H1 (cell line): ENCODE results near the gene RAN. TPM values are rescaled to one million over a fixed set of nuclear protein-coding genes. Genes with fewer than 3 reads are reported as not detected.

ENCODE experiments used
- CTCF ChIA-PET: fragments of 300-600 bp; sonication (Branson Sonifier 250); formaldehyde crosslinking; loops from one replicate; lab custom pipeline; 2021; ENCODE audit not compliant: partially characterized antibody; lab: Charles Lee
- POLR2A ChIA-PET: fragments of 300-600 bp; sonication (Branson Sonifier 250); formaldehyde crosslinking; loops from one replicate; lab custom pipeline; 2021; ENCODE audit warnings: inconsistent platforms; ENCODE audit not compliant: partially characterized antibody; lab: Charles Lee
- DNase-seq, 2 experiments: peaks; one replicate each; pipeline versions ENCODE4 v3.0.0 to v3.0.0-alpha.2; 2010 to 2022; ENCODE audit warnings: low spot score in 2 of 2, low read depth in 1 of 2, mixed read lengths in 1 of 2
- FAIRE-seq: peaks from 2 replicates; lab custom pipeline; 2011; peaks lifted over from hg19 to GRCh38; lab: Jason Lieb, UNC
- H2AFZ ChIP-seq: 2 replicates; pipeline ENCODE4 v1.8.1; 2012; ENCODE audit warnings: low read length, inconsistent platforms
- H2AK5ac ChIP-seq: 2 replicates; pipeline ENCODE4 v1.6.1; 2013; ENCODE audit warnings: low read depth, low read length
- H2BK120ac ChIP-seq: replicated peaks from 2 replicates; pipeline ENCODE3; 2013; ENCODE audit warnings: low read depth, low read length, inconsistent platforms
- H2BK12ac ChIP-seq: 2 replicates; pipeline ENCODE4 v1.6.1; 2013; ENCODE audit warnings: low read depth, low read length
- H2BK15ac ChIP-seq: 2 replicates; pipeline ENCODE4 v1.6.1; 2013; ENCODE audit warnings: low read length
- H2BK20ac ChIP-seq: 2 replicates; pipeline ENCODE4 v1.6.1; 2013; ENCODE audit warnings: low read length
- H2BK5ac ChIP-seq: 2 replicates; pipeline ENCODE4 v1.6.1; 2013; ENCODE audit warnings: low read depth, low read length
- H3K14ac ChIP-seq: 2 replicates; pipeline ENCODE4 v1.6.1; 2013; ENCODE audit warnings: inconsistent platforms; ENCODE audit not compliant: insufficient read length
- H3K18ac ChIP-seq: 2 replicates; pipeline ENCODE4 v1.6.1; 2013; ENCODE audit warnings: low read length; ENCODE audit errors: extremely low read depth
- H3K23ac ChIP-seq: 2 replicates; pipeline ENCODE4 v1.6.1; 2013; ENCODE audit warnings: inconsistent platforms; ENCODE audit not compliant: insufficient read length
- H3K23me2 ChIP-seq: 2 replicates; pipeline ENCODE4 v1.6.1; 2013; ENCODE audit warnings: low read depth, low read length
- H3K27ac ChIP-seq: 2 replicates; pipeline ENCODE4 v1.6.1; 2011; ENCODE audit warnings: low read depth, low read length, inconsistent platforms
- H3K27me3 ChIP-seq, 4 experiments: replicated peaks in 1 of 4; 1 replicate in 1 of 4; 2 replicates in 3 of 4; pipeline versions ENCODE4 v1.6.1 to v1.8.1; 2011 to 2013; ENCODE audit warnings: low read length in 3 of 4, mild to moderate bottlenecking in 3 of 4, inconsistent platforms in 2 of 4, mixed read lengths in 2 of 4, moderate library complexity in 1 of 4; ENCODE audit not compliant: control insufficient read depth in 3 of 4, insufficient read depth in 3 of 4; ENCODE audit errors: extremely low read depth in 1 of 4
- H3K36me3 ChIP-seq, 4 experiments: 2 replicates each; pipeline versions ENCODE4 v1.6.1 to v1.8.1; 2011 to 2013; ENCODE audit warnings: mild to moderate bottlenecking in 4 of 4, low read length in 3 of 4, moderate library complexity in 2 of 4, control low read depth in 1 of 4, inconsistent platforms in 1 of 4; ENCODE audit not compliant: insufficient read depth in 4 of 4, control insufficient read depth in 2 of 4
- H3K4ac ChIP-seq: replicated peaks from 2 replicates; pipeline ENCODE3; 2013; ENCODE audit warnings: low read length, low read depth, mixed read lengths, inconsistent platforms; ENCODE audit not compliant: insufficient read length
- H3K4me1 ChIP-seq, 4 experiments: replicated peaks in 1 of 4; 1 replicate in 1 of 4; 2 replicates in 3 of 4; pipeline versions ENCODE4 v1.6.1 to v1.8.1; 2011 to 2013; ENCODE audit warnings: low read length in 3 of 4, inconsistent platforms in 2 of 4, mixed read lengths in 1 of 4; ENCODE audit not compliant: insufficient read depth in 4 of 4, control insufficient read depth in 3 of 4
- H3K4me2 ChIP-seq, 2 experiments: 2 replicates each; pipeline versions ENCODE4 v1.6.1 to v1.8.1; 2011 to 2013; ENCODE audit warnings: low read depth in 2 of 2, low read length in 2 of 2, control low read depth in 1 of 2, inconsistent platforms in 1 of 2, mild to moderate bottlenecking in 1 of 2; ENCODE audit not compliant: insufficient read depth in 1 of 2
- H3K4me3 ChIP-seq, 4 experiments: fragments of 200-600, 300-600 bp in 1 of 4; sonication (generic), shearing (Covaris generic), sonication (Bioruptor Twin) in 1 of 4; 2 replicates each; pipeline versions ENCODE4 v1.5.1 to v1.8.1; 2011 to 2016; ENCODE audit warnings: low read length in 4 of 4, low read depth in 3 of 4, control low read depth in 2 of 4, inconsistent platforms in 2 of 4, mild to moderate bottlenecking in 2 of 4, mixed read lengths in 1 of 4, moderate library complexity in 1 of 4; ENCODE audit not compliant: insufficient read depth in 2 of 4; ENCODE audit errors: extremely low read depth in 1 of 4
- H3K56ac ChIP-seq: replicated peaks from 2 replicates; pipeline ENCODE3; 2013; ENCODE audit warnings: low read depth, mild to moderate bottlenecking, mixed read lengths, low read length, inconsistent platforms; ENCODE audit not compliant: insufficient read length
- H3K79me1 ChIP-seq: 2 replicates; pipeline ENCODE4 v1.6.1; 2013; ENCODE audit warnings: low read depth, low read length, control low read depth
- H3K79me2 ChIP-seq, 2 experiments: 2 replicates each; pipeline versions ENCODE4 v1.6.1 to v1.8.1; 2012 to 2013; ENCODE audit warnings: low read length in 2 of 2, mild to moderate bottlenecking in 2 of 2, inconsistent platforms in 1 of 2; ENCODE audit not compliant: insufficient read depth in 2 of 2, control insufficient read depth in 1 of 2
- H3K9ac ChIP-seq, 4 experiments: replicated peaks in 1 of 4; 1 replicate in 1 of 4; 2 replicates in 3 of 4; pipeline versions ENCODE4 v1.6.1 to v1.8.1; 2011 to 2013; ENCODE audit warnings: low read depth in 3 of 4, low read length in 3 of 4, control low read depth in 2 of 4, mild to moderate bottlenecking in 2 of 4, moderate library complexity in 2 of 4, inconsistent platforms in 1 of 4; ENCODE audit errors: extremely low read depth in 1 of 4
- H3K9me3 ChIP-seq, 2 experiments: 2 replicates each; pipeline versions ENCODE4 v1.6.1 to v1.8.1; 2012 to 2013; ENCODE audit warnings: mild to moderate bottlenecking in 2 of 2, moderate library complexity in 2 of 2, control low read depth in 1 of 2, inconsistent platforms in 1 of 2, low read depth in 1 of 2, low read length in 1 of 2, mixed read lengths in 1 of 2; ENCODE audit not compliant: insufficient read depth in 2 of 2
- H4K20me1 ChIP-seq, 2 experiments: replicated peaks in 1 of 2; 2 replicates each; pipeline versions ENCODE3 to v1.8.1; 2011 to 2013; ENCODE audit warnings: inconsistent platforms in 2 of 2, low read length in 2 of 2, mild to moderate bottlenecking in 1 of 2; ENCODE audit not compliant: insufficient read depth in 2 of 2, control insufficient read depth in 1 of 2
- H4K5ac ChIP-seq: 2 replicates; pipeline ENCODE4 v1.6.1; 2013; ENCODE audit warnings: low read length, low read depth, mixed read lengths, inconsistent platforms; ENCODE audit not compliant: insufficient read length
- H4K8ac ChIP-seq: 2 replicates; pipeline ENCODE4 v1.8.0; 2013; ENCODE audit warnings: mild to moderate bottlenecking, moderate library complexity, low read length, inconsistent platforms; ENCODE audit not compliant: insufficient read depth; ENCODE audit errors: extremely low read depth
- H4K91ac ChIP-seq: replicated peaks from 2 replicates; pipeline ENCODE3; 2013; ENCODE audit warnings: low read length, mixed read lengths, inconsistent platforms; ENCODE audit not compliant: insufficient read length
- FOSL1 ChIP-seq: IDR thresholded peaks from 2 replicates; pipeline ENCODE4 v1.6.1; 2011; ENCODE audit warnings: mild to moderate bottlenecking, low read depth, low read length, moderate library complexity; ENCODE audit not compliant: insufficient read depth
- POLR2AphosphoS5 ChIP-seq: IDR thresholded peaks from 2 replicates; pipeline ENCODE4 v1.6.1; 2011; ENCODE audit warnings: low read depth, low read length
- SIX5 ChIP-seq: IDR thresholded peaks from 2 replicates; pipeline ENCODE4 v1.6.1; 2011; ENCODE audit warnings: mild to moderate bottlenecking, low read depth, low read length
- WGBS, 2 experiments: shearing (Covaris generic) in 1 of 2; methylation state at CpG; one replicate each; pipeline versions ENCODE4 v1.1.6 to v1.1.7; 2013 to 2015; ENCODE audit warnings: low lambda C conversion rate in 2 of 2, mixed read lengths in 2 of 2, inconsistent platforms in 1 of 2, low coverage in 1 of 2, missing lambda C conversion rate in 1 of 2; ENCODE audit not compliant: insufficient replicate concordance in 2 of 2, insufficient coverage in 1 of 2, insufficient read length in 1 of 2; ENCODE audit errors: extremely low coverage in 1 of 2, missing lambda C conversion rate in 1 of 2; 5-methylcytosine and 5-hydroxymethylcytosine counted together
- polyA plus RNA-seq, 7 experiments: library from polyadenylated mRNA; depleted of rRNA in 3 of 7; stranded (reverse) in 5 of 7; unstranded in 2 of 7; fragments of >200 nt in 5 of 7; fragments of 200-250 nt in 2 of 7; gene quantifications; 1 replicate in 5 of 7; 2 replicates in 1 of 7; 4 replicates in 1 of 7; pipeline versions ENCODE4 v1.2.1 to v1.2.3, GENCODE V29; 2011 to 2013; ENCODE audit warnings: missing spikeins in 2 of 7, mixed read lengths in 2 of 7
- total RNA-seq: library from RNA; stranded (reverse); fragmentation: NEBNext Ultra II Directional; extraction: Animal tissue kit (Norgen Biotek cat#: 25700); gene quantifications from 2 replicates; pipeline ENCODE4 v1.2.1, GENCODE V29; 2021

RAN gene
- total and polyA plus RNA-seq, 2 of the 8 experiments (the other 6 are each of a cell fraction or from before 2014, with no cell fraction given): 2,064 to 2,203 TPM

GRCh38 chr12:130832561-130833209, 39.2 kb upstream of the RAN start:
- FAIRE-seq (no peak), DNase-seq (no peak)
- Histone ChIP-seq H4K20me1 (no peaks in the 10 kb centered on the region), H3K9ac (no peak overlapping the region), H2BK5ac (peak overlapping the region; percentile 9; the same call in 1 of the 2 replicates), H3K4me1 (peaks cover 5 to 24% (median 13%) of the 10 kb centered on the region in 4 experiments), H3K18ac (no peak overlapping the region), H4K8ac (no peak overlapping the region), H3K14ac (no peak overlapping the region), H2BK12ac (no peak overlapping the region; the same call in 1 of the 2 replicates), H3K27me3 (no peaks in the 10 kb centered on the region), H3K23ac (no peak overlapping the region), H3K36me3 (no peaks in the 10 kb centered on the region; a peak in 1 of 8 replicates), H3K4me2 (no peak overlapping the region), H4K5ac (no peak overlapping the region), H3K27ac (no peak overlapping the region), H2AK5ac (peak overlapping the region; percentile 44; the same call in 1 of the 2 replicates), H2AFZ (no peak overlapping the region), H3K4ac (no peak overlapping the region), H2BK20ac (no peak overlapping the region), H2BK120ac (no peak overlapping the region), H3K79me2 (peaks cover 0 to 57% of the 10 kb centered on the region in 2 experiments; a peak in 2 of 4 replicates), H3K9me3 (no peaks in the 10 kb centered on the region), H3K23me2 (no peaks in the 10 kb centered on the region), H2BK15ac (0 out of 2 replicates have a peak overlapping the region, but pooled peaks have one; percentile 33), H3K4me3 (no peak overlapping the region; a peak in 1 of 8 replicates), H4K91ac (no peak overlapping the region), H3K79me1 (peaks cover 11% of the 10 kb centered on the region), H3K56ac (no peak overlapping the region)
- ChIA-PET CTCF (interaction anchor here (0.9 to 6.3 kb wide), 9 partner anchors 17 to 284 kb away, joined by 3 to 33 read pairs (median 4); no protein-coding TSS in a partner anchor), POLR2A (interaction anchor here (0.9 to 5.2 kb wide), 4 partner anchors 38 to 46 kb away, joined by 3 to 29 read pairs (median 3); no protein-coding TSS in a partner anchor)
- WGBS, 2 experiments: 87% methylated on average over 17 of the region's 17 CpGs; no CpG with 5 or more reads in 1 of the 2 experiments
- TF ChIP-seq POLR2AphosphoS5 (no peak), FOSL1 (no peak), SIX5 (no peak)
